ENCODE data around the gene MARCKS.

DNA sequence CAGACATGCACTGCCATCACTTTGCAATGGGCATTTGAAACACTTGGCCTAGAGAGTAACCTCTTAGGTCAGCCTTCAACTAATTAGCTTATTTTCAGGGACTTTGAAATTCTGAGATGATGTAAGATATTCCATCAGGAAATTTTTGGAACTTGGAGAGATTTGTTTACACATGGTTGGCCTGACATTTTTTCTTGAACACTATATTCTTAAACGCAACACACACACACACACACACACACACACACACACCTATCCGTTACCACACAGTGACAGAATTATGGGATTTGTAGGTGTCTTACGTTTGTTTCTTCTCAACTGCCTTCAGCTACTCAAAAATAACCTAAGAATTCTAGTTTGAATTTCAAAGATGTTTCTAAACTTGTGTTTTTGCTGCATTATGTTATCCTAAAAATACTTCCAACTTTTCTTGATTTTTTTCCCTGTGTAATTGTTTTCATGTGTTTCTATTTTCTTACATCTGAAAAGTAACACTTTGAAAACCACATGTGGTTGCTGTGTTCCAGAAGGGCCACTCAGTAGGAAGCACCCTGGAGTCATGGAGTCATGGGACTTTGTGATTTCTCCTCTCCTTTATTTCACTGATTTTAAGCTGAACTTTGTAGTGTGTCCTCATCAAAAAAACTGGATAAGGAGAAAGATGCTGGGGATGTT, 31.9 kb downstream of the MARCKS start:
- TF ChIP-seq, protein P1, sequence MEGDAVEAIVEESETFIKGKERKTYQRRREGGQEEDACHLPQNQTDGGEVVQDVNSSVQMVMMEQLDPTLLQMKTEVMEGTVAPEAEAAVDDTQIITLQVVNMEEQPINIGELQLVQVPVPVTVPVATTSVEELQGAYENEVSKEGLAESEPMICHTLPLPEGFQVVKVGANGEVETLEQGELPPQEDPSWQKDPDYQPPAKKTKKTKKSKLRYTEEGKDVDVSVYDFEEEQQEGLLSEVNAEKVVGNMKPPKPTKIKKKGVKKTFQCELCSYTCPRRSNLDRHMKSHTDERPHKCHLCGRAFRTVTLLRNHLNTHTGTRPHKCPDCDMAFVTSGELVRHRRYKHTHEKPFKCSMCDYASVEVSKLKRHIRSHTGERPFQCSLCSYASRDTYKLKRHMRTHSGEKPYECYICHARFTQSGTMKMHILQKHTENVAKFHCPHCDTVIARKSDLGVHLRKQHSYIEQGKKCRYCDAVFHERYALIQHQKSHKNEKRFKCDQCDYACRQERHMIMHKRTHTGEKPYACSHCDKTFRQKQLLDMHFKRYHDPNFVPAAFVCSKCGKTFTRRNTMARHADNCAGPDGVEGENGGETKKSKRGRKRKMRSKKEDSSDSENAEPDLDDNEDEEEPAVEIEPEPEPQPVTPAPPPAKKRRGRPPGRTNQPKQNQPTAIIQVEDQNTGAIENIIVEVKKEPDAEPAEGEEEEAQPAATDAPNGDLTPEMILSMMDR (IDR thresholded peaks at IDR 0.05): no peak
- TF ChIP-seq, protein P2, sequence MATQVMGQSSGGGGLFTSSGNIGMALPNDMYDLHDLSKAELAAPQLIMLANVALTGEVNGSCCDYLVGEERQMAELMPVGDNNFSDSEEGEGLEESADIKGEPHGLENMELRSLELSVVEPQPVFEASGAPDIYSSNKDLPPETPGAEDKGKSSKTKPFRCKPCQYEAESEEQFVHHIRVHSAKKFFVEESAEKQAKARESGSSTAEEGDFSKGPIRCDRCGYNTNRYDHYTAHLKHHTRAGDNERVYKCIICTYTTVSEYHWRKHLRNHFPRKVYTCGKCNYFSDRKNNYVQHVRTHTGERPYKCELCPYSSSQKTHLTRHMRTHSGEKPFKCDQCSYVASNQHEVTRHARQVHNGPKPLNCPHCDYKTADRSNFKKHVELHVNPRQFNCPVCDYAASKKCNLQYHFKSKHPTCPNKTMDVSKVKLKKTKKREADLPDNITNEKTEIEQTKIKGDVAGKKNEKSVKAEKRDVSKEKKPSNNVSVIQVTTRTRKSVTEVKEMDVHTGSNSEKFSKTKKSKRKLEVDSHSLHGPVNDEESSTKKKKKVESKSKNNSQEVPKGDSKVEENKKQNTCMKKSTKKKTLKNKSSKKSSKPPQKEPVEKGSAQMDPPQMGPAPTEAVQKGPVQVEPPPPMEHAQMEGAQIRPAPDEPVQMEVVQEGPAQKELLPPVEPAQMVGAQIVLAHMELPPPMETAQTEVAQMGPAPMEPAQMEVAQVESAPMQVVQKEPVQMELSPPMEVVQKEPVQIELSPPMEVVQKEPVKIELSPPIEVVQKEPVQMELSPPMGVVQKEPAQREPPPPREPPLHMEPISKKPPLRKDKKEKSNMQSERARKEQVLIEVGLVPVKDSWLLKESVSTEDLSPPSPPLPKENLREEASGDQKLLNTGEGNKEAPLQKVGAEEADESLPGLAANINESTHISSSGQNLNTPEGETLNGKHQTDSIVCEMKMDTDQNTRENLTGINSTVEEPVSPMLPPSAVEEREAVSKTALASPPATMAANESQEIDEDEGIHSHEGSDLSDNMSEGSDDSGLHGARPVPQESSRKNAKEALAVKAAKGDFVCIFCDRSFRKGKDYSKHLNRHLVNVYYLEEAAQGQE (IDR thresholded peaks at IDR 0.05; ENCODE audit: insufficient read depth in 1 of 2, low read depth in 2 of 2, low read length in 1 of 2): no peak
- no peak for TF ChIP-seq SIN3A (IDR thresholded peaks at IDR 0.05; ENCODE audit: borderline replicate concordance, insufficient read depth, low read depth, low read length)

Measured in Panc1 (cell line).